BLaER1 (cell line): ENCODE measurements around the gene ARMH3.

Experiments
- H3K27ac ChIP-seq: shearing (Covaris generic); formaldehyde crosslinking; 2 replicates; pipeline ENCODE4 v1.8.1; 2022
- H3K27me3 ChIP-seq: shearing (Covaris generic); formaldehyde crosslinking; 2 replicates; pipeline ENCODE4 v1.8.1; 2022
- H3K36me3 ChIP-seq: shearing (Covaris generic); formaldehyde crosslinking; 2 replicates; pipeline ENCODE4 v1.8.1; 2022
- H3K4me1 ChIP-seq: shearing (Covaris generic); formaldehyde crosslinking; 2 replicates; pipeline ENCODE4 v1.8.1; 2022
- H3K4me2 ChIP-seq: shearing (Covaris generic); formaldehyde crosslinking; 2 replicates; pipeline ENCODE4 v1.8.1; 2022
- H3K4me3 ChIP-seq: shearing (Covaris generic); formaldehyde crosslinking; 2 replicates; pipeline ENCODE4 v1.8.1; 2022
- H3K9ac ChIP-seq: shearing (Covaris generic); formaldehyde crosslinking; 2 replicates; pipeline ENCODE4 v1.8.1; 2022
- H3K9me3 ChIP-seq: shearing (Covaris generic); formaldehyde crosslinking; 2 replicates; pipeline ENCODE4 v1.8.1; 2022
- H4K20me1 ChIP-seq: shearing (Covaris generic); formaldehyde crosslinking; 2 replicates; pipeline ENCODE4 v1.8.1; 2022
- Cebpa-rat ChIP-seq: shearing (Covaris generic); IDR thresholded peaks from 2 replicates; pipeline ENCODE4 v1.8.1; 2022

The ARMH3 gene

GRCh38 chr10:101839416-101840063, 216.4 kb downstream of the ARMH3 start:
- H3K36me3 ChIP-seq = no peaks in the 10 kb centered on the region
- peak overlapping the region; percentile 95 for H3K4me2 ChIP-seq
- no peak for TF ChIP-seq Cebpa-rat
- H3K9ac ChIP-seq = no peak overlapping the region
- peak overlapping the region; percentile 48 for H3K4me3 ChIP-seq
- H3K27ac ChIP-seq = no peak overlapping the region
- peaks cover 19% of the 10 kb centered on the region for H3K27me3 ChIP-seq
- peaks cover 60% of the 10 kb centered on the region for H4K20me1 ChIP-seq
- H3K4me1 ChIP-seq = peaks cover 34% of the 10 kb centered on the region
- H3K9me3 ChIP-seq = no peaks in the 10 kb centered on the region

GRCh38 chr10:101839002-101839401, 217.0 kb downstream of the ARMH3 start:
- no peak overlapping the region for H3K4me3 ChIP-seq
- TF ChIP-seq Cebpa-rat = no peak
- no peaks in the 10 kb centered on the region for H3K36me3 ChIP-seq
- peaks cover 39% of the 10 kb centered on the region for H3K4me1 ChIP-seq
- no peak overlapping the region for H3K9ac ChIP-seq
- H4K20me1 ChIP-seq = peaks cover 54% of the 10 kb centered on the region
- no peak overlapping the region for H3K4me2 ChIP-seq
- no peak overlapping the region for H3K27ac ChIP-seq
- H3K27me3 ChIP-seq = peaks cover 19% of the 10 kb centered on the region
- no peaks in the 10 kb centered on the region for H3K9me3 ChIP-seq

GRCh38 chr10:101838416-101838970, 217.5 kb downstream of the ARMH3 start:
- peaks cover 53% of the 10 kb centered on the region for H4K20me1 ChIP-seq
- H3K4me2 ChIP-seq = no peak overlapping the region
- H3K27ac ChIP-seq = no peak overlapping the region
- H3K4me3 ChIP-seq = no peak overlapping the region
- no peak overlapping the region for H3K9ac ChIP-seq
- H3K9me3 ChIP-seq = no peaks in the 10 kb centered on the region
- no peak for TF ChIP-seq Cebpa-rat
- H3K27me3 ChIP-seq = peaks cover 19% of the 10 kb centered on the region
- peaks cover 44% of the 10 kb centered on the region for H3K4me1 ChIP-seq
- H3K36me3 ChIP-seq = no peaks in the 10 kb centered on the region

GRCh38 chr10:101837748-101838147, 218.2 kb downstream of the ARMH3 start:
- Histone ChIP-seq H3K4me2 (no peak overlapping the region), H4K20me1 (peaks cover 45% of the 10 kb centered on the region), H3K27me3 (peaks cover 14% of the 10 kb centered on the region), H3K9me3 (no peaks in the 10 kb centered on the region), H3K36me3 (no peaks in the 10 kb centered on the region), H3K4me3 (no peak overlapping the region), H3K27ac (no peak overlapping the region), H3K4me1 (peaks cover 44% of the 10 kb centered on the region), H3K9ac (no peak overlapping the region)
- no peak for TF ChIP-seq Cebpa-rat

- H3K4me3 ChIP-seq = no peak overlapping the region
- no peak overlapping the region for H3K4me2 ChIP-seq
- no peak overlapping the region for H3K27ac ChIP-seq
- H3K36me3 ChIP-seq = no peaks in the 10 kb centered on the region
- no peaks in the 10 kb centered on the region for H3K27me3 ChIP-seq
- no peaks in the 10 kb centered on the region for H3K9me3 ChIP-seq
- H4K20me1 ChIP-seq = peaks cover 22% of the 10 kb centered on the region
- peaks cover 45% of the 10 kb centered on the region for H3K4me1 ChIP-seq
- no peak overlapping the region for H3K9ac ChIP-seq
- TF ChIP-seq Cebpa-rat = no peak
Observed at GRCh38 chr10:101835362-101835761, 220.6 kb downstream of the ARMH3 start.

GRCh38 chr10:101834341-101834740, 221.6 kb downstream of the ARMH3 start:
- Histone ChIP-seq H3K4me3 (no peak overlapping the region), H3K4me1 (peaks cover 43% of the 10 kb centered on the region), H3K27ac (no peak overlapping the region), H3K9ac (no peak overlapping the region), H3K36me3 (no peaks in the 10 kb centered on the region), H3K4me2 (peak overlapping the region; percentile 66), H3K27me3 (no peaks in the 10 kb centered on the region), H4K20me1 (peaks cover 22% of the 10 kb centered on the region), H3K9me3 (no peaks in the 10 kb centered on the region)
- TF ChIP-seq Cebpa-rat = no peak

GRCh38 chr10:101833466-101833865, 222.5 kb downstream of the ARMH3 start:
- peaks cover 52% of the 10 kb centered on the region for H3K4me1 ChIP-seq
- no peak for TF ChIP-seq Cebpa-rat
- H3K4me3 ChIP-seq = no peak overlapping the region
- H3K4me2 ChIP-seq = no peak overlapping the region
- no peak overlapping the region for H3K9ac ChIP-seq
- no peaks in the 10 kb centered on the region for H3K27me3 ChIP-seq
- no peaks in the 10 kb centered on the region for H3K36me3 ChIP-seq
- H3K27ac ChIP-seq = no peak overlapping the region
- H3K9me3 ChIP-seq = no peaks in the 10 kb centered on the region
- peaks cover 14% of the 10 kb centered on the region for H4K20me1 ChIP-seq

GRCh38 chr10:101832325-101832771, 223.6 kb downstream of the ARMH3 start:
- Histone ChIP-seq H3K9me3 (no peaks in the 10 kb centered on the region), H4K20me1 (peaks cover 5% of the 10 kb centered on the region; the same call in 1 of the 2 replicates), H3K4me1 (peaks cover 55% of the 10 kb centered on the region), H3K27ac (no peak overlapping the region), H3K36me3 (peaks cover 5% of the 10 kb centered on the region; the same call in 1 of the 2 replicates), H3K27me3 (no peaks in the 10 kb centered on the region), H3K4me2 (no peak overlapping the region; the same call in 1 of the 2 replicates), H3K9ac (no peak overlapping the region), H3K4me3 (no peak overlapping the region)
- no peak for TF ChIP-seq Cebpa-rat

GRCh38 chr10:101831169-101831811, 224.7 kb downstream of the ARMH3 start:
- peak overlapping the region; percentile 68 for H3K4me3 ChIP-seq
- H3K27me3 ChIP-seq = no peaks in the 10 kb centered on the region
- peak overlapping the region; percentile 91 for H3K4me2 ChIP-seq
- H3K36me3 ChIP-seq = peaks cover 5% of the 10 kb centered on the region; the same call in 1 of the 2 replicates
- no peaks in the 10 kb centered on the region for H3K9me3 ChIP-seq
- no peak for TF ChIP-seq Cebpa-rat
- H3K9ac ChIP-seq = peak overlapping the region; percentile 71
- H3K27ac ChIP-seq = peak overlapping the region; percentile 61
- H3K4me1 ChIP-seq = peaks cover 64% of the 10 kb centered on the region
- H4K20me1 ChIP-seq = peaks cover 5% of the 10 kb centered on the region; the same call in 1 of the 2 replicates
